Neutrophil (primary cell): ENCODE results near the gene EMC9.
A peak's percentile ranks its signal among the peaks of the same experiment; 100 is the strongest.

Source experiments
- H3K27ac ChIP-seq: fragments of 200-600 bp; sonication (generic); 2 replicates; pipeline ENCODE4 v1.5.1; 2016; ENCODE audit warnings: mild to moderate bottlenecking, moderate library complexity
- H3K27me3 ChIP-seq: fragments of 200-600 bp; sonication (generic); 2 replicates; pipeline ENCODE4 v1.6.0; 2016; ENCODE audit warnings: mild to moderate bottlenecking
- H3K36me3 ChIP-seq: fragments of 200-600 bp; sonication (generic); 2 replicates; pipeline ENCODE4 v1.5.1; 2017
- H3K4me1 ChIP-seq, 2 experiments: fragments of 200-600 bp in 1 of 2; sonication (generic) in 1 of 2; 1 replicate in 1 of 2; 2 replicates in 1 of 2; pipeline versions ENCODE4 v1.5.1 to v1.6.1; 2013 to 2016; ENCODE audit warnings: low read depth in 1 of 2, low read length in 1 of 2, mild to moderate bottlenecking in 1 of 2, moderate library complexity in 1 of 2; ENCODE audit not compliant: control insufficient read depth in 1 of 2, insufficient read depth in 1 of 2
- H3K4me3 ChIP-seq, 2 experiments: fragments of 200-600 bp in 1 of 2; sonication (generic) in 1 of 2; 1 replicate in 1 of 2; 2 replicates in 1 of 2; pipeline ENCODE4 v1.5.1; 2013 to 2016; ENCODE audit warnings: low read depth in 1 of 2, low read length in 1 of 2, mild to moderate bottlenecking in 1 of 2, moderate library complexity in 1 of 2
- H3K9me3 ChIP-seq: fragments of 200-600 bp; sonication (generic); 2 replicates; pipeline ENCODE4 v1.5.1; 2016
- CTCF ChIP-seq: fragments of 200-600 bp; sonication (generic); IDR thresholded peaks from 2 replicates; pipeline ENCODE4 v1.5.1; 2016; ENCODE audit warnings: antibody characterized with exemption

Gene EMC9

GRCh38 chr14:24135584-24135833, 5.9 kb downstream of the EMC9 start:
- TF ChIP-seq CTCF: no peak
- Histone ChIP-seq H3K27ac (peak overlapping the region; percentile 94), H3K4me1 (peaks cover 28 to 37% of the 10 kb centered on the region in 2 experiments), H3K27me3 (no peaks in the 10 kb centered on the region), H3K36me3 (peaks cover 41% of the 10 kb centered on the region), H3K4me3 (peak overlapping the region; percentile 88 to 98), H3K9me3 (no peaks in the 10 kb centered on the region)

GRCh38 chr14:24133735-24134134, 7.7 kb downstream of the EMC9 start:
- peaks cover 31% of the 10 kb centered on the region for H3K36me3 ChIP-seq
- H3K9me3 ChIP-seq: no peaks in the 10 kb centered on the region
- H3K4me3 ChIP-seq: no peak overlapping the region
- H3K27ac ChIP-seq: no peak overlapping the region
- H3K4me1 ChIP-seq: peaks cover 19 to 25% of the 10 kb centered on the region in 2 experiments
- no peaks in the 10 kb centered on the region for H3K27me3 ChIP-seq
- no peak for TF ChIP-seq CTCF

- Histone ChIP-seq H3K36me3 (peaks cover 23% of the 10 kb centered on the region), H3K4me1 (peaks cover 19 to 25% of the 10 kb centered on the region in 2 experiments), H3K9me3 (no peaks in the 10 kb centered on the region), H3K27me3 (no peaks in the 10 kb centered on the region), H3K4me3 (no peak overlapping the region), H3K27ac (no peak overlapping the region)
- TF ChIP-seq CTCF: no peak
Observed at GRCh38 chr14:24132976-24133375, 8.4 kb downstream of the EMC9 start.

GRCh38 chr14:24132061-24132685, 9.2 kb downstream of the EMC9 start:
- H3K27me3 ChIP-seq: no peaks in the 10 kb centered on the region
- no peak overlapping the region for H3K4me3 ChIP-seq
- no peaks in the 10 kb centered on the region for H3K9me3 ChIP-seq
- H3K4me1 ChIP-seq: peaks cover 16 to 18% of the 10 kb centered on the region in 2 experiments
- peaks cover 15% of the 10 kb centered on the region for H3K36me3 ChIP-seq
- no peak for TF ChIP-seq CTCF
- H3K27ac ChIP-seq: no peak overlapping the region

GRCh38 chr14:24131549-24131966, 9.8 kb downstream of the EMC9 start:
- TF ChIP-seq CTCF: no peak
- no peaks in the 10 kb centered on the region for H3K9me3 ChIP-seq
- H3K27me3 ChIP-seq: no peaks in the 10 kb centered on the region
- no peak overlapping the region for H3K4me3 ChIP-seq
- peaks cover 9 to 12% of the 10 kb centered on the region in 2 experiments for H3K4me1 ChIP-seq
- peaks cover 14% of the 10 kb centered on the region for H3K36me3 ChIP-seq
- no peak overlapping the region for H3K27ac ChIP-seq
